HepG2 (cell line): ENCODE measurements around the gene RGPD3. TPM values are rescaled to one million over a fixed set of nuclear protein-coding genes. Genes with fewer than 3 reads are reported as not detected.
"Not testable (repeated sequence)": the region's sequence is repeated elsewhere in the genome, so short reads cannot be mapped to it uniquely, and the experiment has no call there.

Experiments
- ATAC-seq: fragments of 200-7000 bp; cut with Tn5 transposase; 3 replicates; pipeline ENCODE4 v1.9.1; 2020; ENCODE audit warnings: mild to moderate bottlenecking, moderate library complexity
- BruUV-seq: library from RNA; stranded (reverse); fragments of 400-500 nt; replicated peaks from 2 replicates; lab custom pipeline; 2021; lab: Mats Ljungman, UMichigan
- CTCF ChIA-PET: fragments of 300-600 bp; formaldehyde crosslinking; extraction: SDS; loops from one replicate; lab custom pipeline; 2021; ENCODE audit warnings: low total read pairs, inconsistent platforms, low intra/inter-chr PET ratio; lab: Yijun Ruan, JAX
- POLR2A ChIA-PET: fragments of 350-600 bp; sonication (Branson Sonifier 250); formaldehyde crosslinking; loops from one replicate; lab custom pipeline; 2020; ENCODE audit warnings: antibody characterized with exemption, inconsistent platforms; lab: Yijun Ruan, JAX
- DNase-seq: peaks from one replicate; pipeline ENCODE4 v3.0.0-alpha.2; 2015; ENCODE audit warnings: low spot score
- FAIRE-seq: peaks from 3 replicates; lab custom pipeline; 2011; peaks lifted over from hg19 to GRCh38; lab: Jason Lieb, UNC
- H2AFZ ChIP-seq: one replicate; pipeline ENCODE4 v1.6.1; 2011; ENCODE audit warnings: low read length, inconsistent platforms
- H3K27ac ChIP-seq: fragments of 300-600 bp; 3 replicates; pipeline ENCODE4 v1.8.0; 2011; ENCODE audit warnings: mixed run types, mild to moderate bottlenecking, mixed read lengths, low read length, inconsistent platforms; ENCODE audit not compliant: insufficient read depth; ENCODE audit errors: extremely low read length
- H3K27me3 ChIP-seq, 2 experiments: fragments of 200-600 bp in 1 of 2; 2 replicates in 1 of 2; 3 replicates in 1 of 2; pipeline versions ENCODE4 v1.6.0 to v1.8.0; 2011; ENCODE audit warnings: low read length in 2 of 2, mild to moderate bottlenecking in 2 of 2, moderate library complexity in 2 of 2, inconsistent platforms in 1 of 2; ENCODE audit not compliant: insufficient read depth in 2 of 2, control insufficient read depth in 1 of 2
- H3K36me3 ChIP-seq, 2 experiments: fragments of 200-600 bp in 1 of 2; replicated peaks in 1 of 2; 2 replicates in 1 of 2; 3 replicates in 1 of 2; pipeline versions ENCODE4 v1.5.1 to v1.8.0; 2011; ENCODE audit warnings: low read length in 2 of 2, inconsistent platforms in 1 of 2; ENCODE audit not compliant: insufficient read depth in 2 of 2, control insufficient read depth in 1 of 2
- H3K4me1 ChIP-seq: 2 replicates; pipeline ENCODE4 v1.5.1; 2012; ENCODE audit warnings: low read length, inconsistent platforms; ENCODE audit not compliant: insufficient read depth
- H3K4me2 ChIP-seq: 2 replicates; pipeline ENCODE4 v1.6.0; 2011; ENCODE audit warnings: low read depth, low read length, inconsistent platforms
- H3K4me3 ChIP-seq, 3 experiments: fragments of 200-600 bp in 1 of 3; sonication (generic), shearing (Covaris generic) in 1 of 3; replicated peaks in 1 of 3; 2 replicates each; pipeline ENCODE4 v1.5.1; 2011 to 2016; ENCODE audit warnings: low read length in 3 of 3, inconsistent platforms in 2 of 3, low read depth in 2 of 3, mild to moderate bottlenecking in 2 of 3, control low read depth in 1 of 3, mixed read lengths in 1 of 3; ENCODE audit not compliant: insufficient read depth in 1 of 3
- H3K79me2 ChIP-seq: one replicate; pipeline ENCODE4 v1.6.1; 2011; ENCODE audit warnings: low read length, inconsistent platforms; ENCODE audit not compliant: insufficient read depth
- H3K9ac ChIP-seq: 2 replicates; pipeline ENCODE4 v1.6.0; 2011; ENCODE audit warnings: mild to moderate bottlenecking, low read depth, low read length, inconsistent platforms; ENCODE audit not compliant: insufficient read depth
- H3K9me3 ChIP-seq: 2 replicates; pipeline ENCODE4 v1.5.1; 2012; ENCODE audit warnings: mild to moderate bottlenecking, low read length
- H4K20me1 ChIP-seq: 2 replicates; pipeline ENCODE4 v1.6.0; 2011; ENCODE audit warnings: inconsistent platforms, mild to moderate bottlenecking, low read length, moderate library complexity; ENCODE audit not compliant: insufficient read depth
- BCL6 ChIP-seq: IDR thresholded peaks from 2 replicates; pipeline ENCODE4 v1.6.1; 2016; ENCODE audit warnings: missing genetic modification reagents, missing compliant biosample characterization
- ONECUT2 ChIP-seq: sonication (generic); formaldehyde crosslinking; IDR thresholded peaks from 2 replicates; pipeline ENCODE4 v1.4.0; 2020; ENCODE audit warnings: missing genetic modification reagents
- WGBS: methylation state at CpG from one replicate; pipeline ENCODE4 v1.1.6; 2017; ENCODE audit warnings: low lambda C conversion rate; 5-methylcytosine and 5-hydroxymethylcytosine counted together
- in situ Hi-C: cut with HindIII; loops from 2 replicates; pipeline ENCODE4 v1.10.0; 2017; ENCODE audit warnings: low pct_unique_long_range_greater_than_20kb; ENCODE audit not compliant: extremely low pct_ligation_motif_present
- intact Hi-C: fragments of 100-400 bp; cut with micrococcal nuclease; formaldehyde crosslinking; loops from one replicate; pipeline ENCODE4 v1.10.0; 2022; ENCODE audit not compliant: unreplicated experiment
- polyA plus RNA-seq, 8 experiments: library from polyadenylated mRNA; depleted of rRNA in 3 of 8; stranded (reverse) in 7 of 8; unstranded in 1 of 8; fragments of >200 nt; fragmentation: Illumina TruSeq in 4 of 8; extraction: Trizol in 4 of 8; gene quantifications; 2 replicates each; pipeline versions ENCODE4 v1.2.1 to v1.2.3, GENCODE V29; 2011 to 2016; ENCODE audit warnings: low read depth in 4 of 8, missing spikeins in 1 of 8, mixed read lengths in 1 of 8; ENCODE audit not compliant: insufficient read depth in 1 of 8
- total RNA-seq, 5 experiments: library from RNA; depleted of rRNA; stranded (reverse); fragments of >200 nt; fragmentation: Illumina TruSeq; extraction: Trizol; gene quantifications; 2 replicates each; pipeline ENCODE4 v1.2.3, GENCODE V29; 2016; ENCODE audit warnings: low read depth in 1 of 5

The RGPD3 gene
- total and polyA plus RNA-seq, 2 of the 13 experiments (the other 11 are each of a cell fraction or from before 2014, with no cell fraction given): 0.13 to 0.24 TPM

DNA sequence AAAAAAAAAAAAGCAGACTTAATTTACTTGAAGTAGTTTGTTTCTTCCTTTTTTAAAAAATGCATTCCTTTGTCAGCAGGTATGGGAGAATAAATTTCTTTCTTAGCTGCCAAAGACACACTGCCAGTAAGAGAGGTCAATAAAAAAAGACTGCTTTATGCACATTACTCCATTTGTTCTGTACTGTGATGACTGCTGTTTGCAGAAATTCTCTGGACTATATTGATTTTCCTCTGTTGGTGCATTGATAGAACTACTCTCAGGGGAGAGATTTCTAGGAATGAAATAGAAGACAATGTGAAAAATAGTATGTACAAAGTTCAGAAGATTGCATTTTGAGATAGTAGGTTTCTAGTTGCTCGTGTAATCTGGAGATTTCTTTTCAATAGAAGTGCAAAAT is 11.3 kb upstream of the RGPD3 start:
- CTCF ChIA-PET: not testable (repeated sequence)
- TF ChIP-seq BCL6 (CRISPR knock-in tag): peak; percentile 92
- 0 out of 2 replicates have a peak, but pooled peaks have one; percentile 15 for TF ChIP-seq ONECUT2 (CRISPR knock-in tag)

DNA sequence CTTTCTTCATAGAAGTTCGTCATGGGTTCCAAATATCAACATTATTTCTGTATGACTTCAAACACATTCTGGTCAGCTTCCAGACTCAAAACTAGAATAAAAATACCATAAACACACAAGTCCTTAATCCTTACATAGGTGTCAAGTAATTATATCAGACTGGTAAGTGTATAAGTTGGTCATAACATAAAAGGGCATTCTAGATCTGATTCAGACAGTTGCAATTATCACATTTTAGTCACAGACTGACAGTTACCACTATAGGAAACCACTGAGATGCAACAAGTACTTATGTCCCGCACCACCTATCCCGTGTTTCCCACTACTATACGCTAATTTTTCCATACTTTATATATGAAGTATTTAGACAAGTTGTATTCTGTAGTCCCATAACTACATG is 9.4 kb upstream of the RGPD3 start:
- H4K20me1 ChIP-seq, H3K27ac ChIP-seq, H3K9ac ChIP-seq, H3K36me3 ChIP-seq, DNase-seq, in situ Hi-C loops, H3K27me3 ChIP-seq, ATAC-seq, H3K4me1 ChIP-seq, CTCF ChIA-PET, BruUV-seq, POLR2A ChIA-PET, H3K4me2 ChIP-seq, intact Hi-C loops, H3K79me2 ChIP-seq, H3K9me3 ChIP-seq, FAIRE-seq, H2AFZ ChIP-seq, H3K4me3 ChIP-seq: not testable (repeated sequence)
- WGBS: 6% methylated on average over 1 of the region's 4 CpGs

More for the DNA sequence above, 11.3 kb upstream of the RGPD3 start:
- peak; percentile 69 for ATAC-seq
- H3K36me3 ChIP-seq, H3K27ac ChIP-seq, H3K27me3 ChIP-seq, FAIRE-seq, in situ Hi-C loops, H2AFZ ChIP-seq, DNase-seq, H3K4me2 ChIP-seq, H3K79me2 ChIP-seq, H3K4me3 ChIP-seq, POLR2A ChIA-PET, intact Hi-C loops, H3K9ac ChIP-seq, H4K20me1 ChIP-seq, BruUV-seq, H3K4me1 ChIP-seq, H3K9me3 ChIP-seq: not testable (repeated sequence)
- no CpG with 5 or more reads among the region's 1 CpG for WGBS
